CD14-positive monocyte (primary cell): ENCODE results near the gene FGF14. TPM values are rescaled to one million over a fixed set of nuclear protein-coding genes. Genes with fewer than 3 reads are reported as not detected.

Experiments
- DNase-seq, 3 donors: peaks; one replicate each; pipeline ENCODE4 v3.0.0-alpha.2; 2011 to 2022
- H2AFZ ChIP-seq: 2 replicates; pipeline ENCODE4 v1.6.0; 2012; ENCODE audit warnings: mild to moderate bottlenecking, low read depth, low read length, inconsistent platforms; ENCODE audit not compliant: insufficient read depth, poor library complexity, severe bottlenecking
- H3K27ac ChIP-seq, 2 donors: 1 replicate in 1 of 2; 2 replicates in 1 of 2; pipeline ENCODE4 v1.5.1; 2012 to 2013; ENCODE audit warnings: low read length in 2 of 2, control low read depth in 1 of 2, inconsistent platforms in 1 of 2, low read depth in 1 of 2, mild to moderate bottlenecking in 1 of 2
- H3K27me3 ChIP-seq, 2 donors: one replicate each; pipeline versions ENCODE4 v1.6.0 to v1.6.1; 2011 to 2013; ENCODE audit warnings: low read length in 2 of 2; ENCODE audit not compliant: control insufficient read depth in 2 of 2, insufficient read depth in 2 of 2
- H3K36me3 ChIP-seq, 2 donors: replicated peaks in 1 of 2; 1 replicate in 1 of 2; 2 replicates in 1 of 2; pipeline versions ENCODE4 v1.5.1 to v1.6.1; 2012 to 2013; ENCODE audit warnings: low read length in 2 of 2, control low read depth in 1 of 2, inconsistent platforms in 1 of 2, mild to moderate bottlenecking in 1 of 2; ENCODE audit not compliant: insufficient read depth in 2 of 2, control insufficient read depth in 1 of 2
- H3K4me1 ChIP-seq, 2 donors: 1 replicate in 1 of 2; 2 replicates in 1 of 2; pipeline versions ENCODE4 v1.5.1 to v1.6.1; 2012 to 2013; ENCODE audit warnings: low read length in 2 of 2, control low read depth in 1 of 2, inconsistent platforms in 1 of 2, mild to moderate bottlenecking in 1 of 2, moderate library complexity in 1 of 2; ENCODE audit not compliant: insufficient read depth in 2 of 2, control insufficient read depth in 1 of 2
- H3K4me2 ChIP-seq: replicated peaks from 2 replicates; pipeline ENCODE3; 2012; ENCODE audit warnings: low read length, moderate library complexity, mild to moderate bottlenecking; ENCODE audit not compliant: poor library complexity, severe bottlenecking; ENCODE audit errors: extremely low read depth
- H3K4me3 ChIP-seq, 3 experiments: fragments of 200-600 bp in 1 of 3; sonication (generic) in 1 of 3; replicated peaks in 1 of 3; 1 replicate in 2 of 3; 2 replicates in 1 of 3; pipeline ENCODE4 v1.5.1; 2011 to 2013; ENCODE audit warnings: low read length in 3 of 3, mild to moderate bottlenecking in 3 of 3, control low read depth in 2 of 3, low read depth in 2 of 3, inconsistent platforms in 1 of 3, moderate library complexity in 1 of 3
- H3K79me2 ChIP-seq: 2 replicates; pipeline ENCODE4 v1.6.0; 2012; ENCODE audit warnings: mild to moderate bottlenecking, control low read depth, inconsistent platforms, low read length, moderate library complexity; ENCODE audit not compliant: insufficient read depth
- H3K9ac ChIP-seq: 2 replicates; pipeline ENCODE4 v1.6.0; 2017; ENCODE audit warnings: low read length, mild to moderate bottlenecking; ENCODE audit not compliant: insufficient read depth, poor library complexity, severe bottlenecking
- H3K9me3 ChIP-seq, 2 donors: replicated peaks in 1 of 2; 1 replicate in 1 of 2; 2 replicates in 1 of 2; pipeline versions ENCODE4 v1.5.1 to v1.6.1; 2012 to 2013; ENCODE audit warnings: low read length in 2 of 2, control low read depth in 1 of 2; ENCODE audit not compliant: control insufficient read depth in 1 of 2, insufficient read depth in 1 of 2
- H4K20me1 ChIP-seq: 2 replicates; pipeline ENCODE4 v1.6.0; 2012; ENCODE audit warnings: mild to moderate bottlenecking, low read length, control low read depth, moderate library complexity; ENCODE audit not compliant: insufficient read depth
- H3K27ac Mint-ChIP-seq, 7 donors: one replicate each; pipeline ENCODE4 v1.8.0; 2020; ENCODE audit warnings: mild to moderate bottlenecking in 7 of 7, mixed read lengths in 7 of 7, moderate library complexity in 6 of 7, inconsistent platforms in 2 of 7
- H3K27me3 Mint-ChIP-seq, 3 donors: one replicate each; pipeline ENCODE4 v1.8.0; 2021 to 2022; ENCODE audit warnings: low read depth in 3 of 3, mild to moderate bottlenecking in 3 of 3, mixed read lengths in 3 of 3, moderate library complexity in 3 of 3, inconsistent platforms in 1 of 3
- H3K36me3 Mint-ChIP-seq, 2 donors: one replicate each; pipeline ENCODE4 v1.8.0; 2020; ENCODE audit warnings: mixed read lengths in 2 of 2, inconsistent platforms in 1 of 2, mild to moderate bottlenecking in 1 of 2
- H3K4me1 Mint-ChIP-seq: one replicate; pipeline ENCODE4 v1.8.0; 2020; ENCODE audit warnings: mild to moderate bottlenecking, mixed read lengths
- H3K4me3 Mint-ChIP-seq, 2 donors: one replicate each; pipeline ENCODE4 v1.8.0; 2020; ENCODE audit warnings: mild to moderate bottlenecking in 2 of 2, mixed read lengths in 2 of 2, moderate library complexity in 1 of 2
- H3K9me3 Mint-ChIP-seq, 7 donors: one replicate each; pipeline ENCODE4 v1.8.0; 2020 to 2022; ENCODE audit warnings: mixed read lengths in 7 of 7, mild to moderate bottlenecking in 6 of 7, moderate library complexity in 6 of 7, inconsistent platforms in 2 of 7
- CTCF ChIP-seq: fragments of 200-600 bp; IDR thresholded peaks from one replicate; pipeline ENCODE4 v1.8.0; 2022; ENCODE audit warnings: antibody characterized with exemption, mild to moderate bottlenecking
- WGBS: methylation state at CpG from one replicate; pipeline ENCODE4 v1.1.5; 2013; ENCODE audit warnings: missing lambda C conversion rate; ENCODE audit not compliant: insufficient coverage; 5-methylcytosine and 5-hydroxymethylcytosine counted together
- intact Hi-C, 2 donors: fragments of 100-400 bp; cut with micrococcal nuclease; formaldehyde crosslinking; loops; one replicate each; pipeline versions ENCODE4 v1.15.0 to v1.15.1; 2023
- polyA plus RNA-seq, 3 donors: library from polyadenylated mRNA; depleted of rRNA in 1 of 3; unstranded in 2 of 3; stranded (reverse) in 1 of 3; fragments of 300-500 nt in 2 of 3; fragments of >200 nt in 1 of 3; fragmentation: Illumina TruSeq in 2 of 3; gene quantifications; 1 replicate in 2 of 3; 2 replicates in 1 of 3; pipeline ENCODE4 v1.2.3, GENCODE V29; 2012 to 2021

The FGF14 gene
- polyA plus RNA-seq, 3 donors = not detected

DNA sequence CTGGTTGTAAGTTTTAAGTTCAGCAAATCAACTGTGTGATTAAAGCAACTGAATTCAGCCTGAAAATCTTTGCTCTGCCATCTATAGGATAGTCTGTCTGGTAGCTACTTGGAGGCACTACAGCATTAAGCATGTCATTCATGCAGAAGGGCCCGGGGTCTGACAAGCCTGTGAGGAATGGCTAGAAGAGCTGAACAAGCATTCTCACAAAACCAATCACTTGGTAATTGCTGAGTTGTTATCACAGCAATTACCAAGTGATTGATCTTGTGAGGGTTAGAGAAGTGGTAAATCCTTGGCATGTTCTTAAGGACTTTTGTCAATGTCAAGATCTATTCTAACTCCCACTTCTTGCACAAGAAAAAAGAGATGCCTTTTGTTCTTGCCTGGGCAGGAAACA is 356.1 kb downstream of the FGF14 start:
- DNase-seq = no peak
- Mint-ChIP-seq H3K27ac (no peak overlapping the region), H3K27me3 (peaks cover 0 to 2% (median 0%) of the 10 kb centered on the region in 3 donors), H3K4me3 (no peak overlapping the region), H3K36me3 (no peaks in the 10 kb centered on the region), H3K9me3 (peaks cover 2 to 10% (median 4%) of the 10 kb centered on the region in 7 donors), H3K4me1 (no peaks in the 10 kb centered on the region)
- no peaks in the 10 kb centered on the region for H3K36me3 ChIP-seq
- H3K27ac ChIP-seq = no peak overlapping the region
- peaks cover 2 to 4% of the 10 kb centered on the region in 2 donors for H3K9me3 ChIP-seq
- H3K9ac ChIP-seq = no peak overlapping the region
- H4K20me1 ChIP-seq = no peaks in the 10 kb centered on the region
- WGBS = no CpG with 5 or more reads among the region's 1 CpG
- intact Hi-C loops = no loop called here
- no peak overlapping the region for H2AFZ ChIP-seq
- no peak overlapping the region for H3K4me2 ChIP-seq
- TF ChIP-seq CTCF = no peak
- H3K27me3 ChIP-seq = no peaks in the 10 kb centered on the region
- H3K79me2 ChIP-seq = no peaks in the 10 kb centered on the region
- H3K4me1 ChIP-seq = no peaks in the 10 kb centered on the region
- H3K4me3 ChIP-seq = no peak overlapping the region

DNA sequence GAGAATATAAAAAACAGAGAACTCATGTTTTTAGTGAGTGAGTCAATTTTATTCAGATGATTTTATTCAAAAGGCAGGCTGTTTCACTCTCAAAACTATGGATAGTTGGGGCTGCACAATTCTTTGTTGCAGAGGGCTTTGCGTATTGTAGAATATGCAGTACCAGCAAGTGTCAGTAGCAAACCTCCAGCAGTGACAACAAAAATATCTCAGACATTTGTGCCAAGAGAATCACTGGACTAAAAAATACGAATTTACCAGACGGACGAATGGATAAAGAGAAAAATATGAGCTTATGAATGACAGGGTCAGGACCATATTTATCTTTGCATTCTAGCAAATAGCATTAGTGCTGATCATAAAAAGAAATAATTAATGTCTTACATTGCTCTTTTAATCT is 359.1 kb downstream of the FGF14 start:
- H3K36me3 Mint-ChIP-seq = no peaks in the 10 kb centered on the region
- no CpG with 5 or more reads among the region's 4 CpGs for WGBS
- no peak overlapping the region for H3K4me2 ChIP-seq
- no peak overlapping the region for H3K4me3 ChIP-seq
- H3K27me3 Mint-ChIP-seq = no peaks in the 10 kb centered on the region
- H3K9ac ChIP-seq = no peak overlapping the region
- H3K27ac ChIP-seq = no peak overlapping the region
- H4K20me1 ChIP-seq = no peaks in the 10 kb centered on the region
- H3K4me1 Mint-ChIP-seq = no peaks in the 10 kb centered on the region
- no peak overlapping the region for H3K4me3 Mint-ChIP-seq
- H3K9me3 Mint-ChIP-seq = peaks cover 0 to 10% (median 0%) of the 10 kb centered on the region in 7 donors
- no peaks in the 10 kb centered on the region for H3K4me1 ChIP-seq
- intact Hi-C loops = no loop called here
- H3K27ac Mint-ChIP-seq = no peak overlapping the region
- no peaks in the 10 kb centered on the region for H3K9me3 ChIP-seq
- H3K27me3 ChIP-seq = no peaks in the 10 kb centered on the region
- H2AFZ ChIP-seq = no peak overlapping the region
- no peak for DNase-seq
- H3K79me2 ChIP-seq = no peaks in the 10 kb centered on the region
- no peak for TF ChIP-seq CTCF
- no peaks in the 10 kb centered on the region for H3K36me3 ChIP-seq
